ENCODE data around the gene ARL14EP.

DNA sequence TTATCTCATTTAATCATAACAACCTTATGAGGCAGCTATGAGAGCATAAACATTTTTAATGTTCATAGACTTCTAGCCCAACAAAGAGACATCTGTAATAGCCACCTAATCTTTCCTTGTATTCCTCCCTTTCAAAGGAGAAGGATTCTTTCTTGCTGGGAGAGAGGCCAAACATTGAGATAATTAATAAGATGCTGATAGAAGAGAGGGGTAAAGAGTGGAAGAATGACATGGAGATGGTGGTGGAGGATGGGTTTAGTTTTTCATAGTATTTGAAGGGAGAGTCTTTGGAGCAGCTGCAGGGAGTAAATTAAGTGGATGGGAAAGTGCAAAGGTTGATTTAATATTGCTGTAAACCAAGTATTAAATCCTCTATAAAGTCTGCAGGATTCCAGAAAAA, 57.9 kb downstream of the ARL14EP start:
- TF ChIP-seq EZH2 (IDR thresholded peaks at IDR 0.05) = no peak
- TF ChIP-seq POLR2AphosphoS5 (IDR thresholded peaks at IDR 0.05; ENCODE audit: borderline replicate concordance, low read depth, low read length) = no peak

Data from SK-N-MC (cell line).